HG02610 (cell line): ENCODE measurements around the gene MZT2A.
A peak's percentile ranks its signal among the peaks of the same experiment; 100 is the strongest.
"Not testable (repeated sequence)": the region's sequence is repeated elsewhere in the genome, so short reads cannot be mapped to it uniquely, and the experiment has no call there.

ENCODE experiments used
- ATAC-seq: cut with Tn5 transposase; IDR thresholded peaks from one replicate; pipeline ENCODE4 v1.9.1; 2021; ENCODE audit warnings: mild to moderate bottlenecking, moderate library complexity; ENCODE audit not compliant: unreplicated experiment

MZT2A gene

DNA sequence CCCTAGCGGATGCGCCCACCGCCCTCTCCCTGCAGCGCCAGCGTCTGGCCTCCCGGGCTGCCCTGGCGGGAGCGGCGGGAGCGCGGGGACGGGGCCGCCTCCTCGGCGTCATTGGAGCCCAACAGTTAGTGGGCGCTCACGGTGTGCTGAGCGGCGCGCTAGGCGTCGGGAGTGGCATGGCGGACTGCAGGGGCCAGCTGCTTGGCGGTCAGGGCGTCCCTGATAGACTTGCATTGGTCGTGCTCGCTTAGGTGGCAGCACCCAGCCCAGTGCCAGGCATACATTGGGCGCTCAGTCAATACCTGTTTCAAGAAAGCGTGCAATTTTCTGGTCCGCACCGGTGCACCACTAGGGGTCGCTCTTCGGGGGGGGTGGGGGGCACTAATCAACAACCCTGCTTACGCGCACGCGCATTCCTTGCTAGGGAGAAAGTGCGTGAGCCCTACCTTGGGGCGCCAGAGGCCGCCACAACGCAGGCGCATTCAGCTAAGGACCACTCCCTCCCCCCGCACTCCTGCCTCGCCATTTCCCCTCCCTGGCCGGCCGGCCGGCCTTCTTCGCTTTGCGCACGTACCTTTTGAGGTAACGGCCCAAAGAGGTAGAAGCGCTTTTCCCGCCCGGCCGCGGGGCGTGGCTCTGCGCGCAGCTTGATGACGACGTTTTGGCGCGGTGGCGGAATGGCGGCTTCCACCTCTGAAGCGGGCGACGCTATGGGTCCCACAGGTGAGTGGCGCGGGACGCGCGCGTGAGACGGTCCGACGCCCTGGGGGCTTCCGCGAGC is 411 bp upstream of the MZT2A start:
- peak; percentile 76 for ATAC-seq

DNA sequence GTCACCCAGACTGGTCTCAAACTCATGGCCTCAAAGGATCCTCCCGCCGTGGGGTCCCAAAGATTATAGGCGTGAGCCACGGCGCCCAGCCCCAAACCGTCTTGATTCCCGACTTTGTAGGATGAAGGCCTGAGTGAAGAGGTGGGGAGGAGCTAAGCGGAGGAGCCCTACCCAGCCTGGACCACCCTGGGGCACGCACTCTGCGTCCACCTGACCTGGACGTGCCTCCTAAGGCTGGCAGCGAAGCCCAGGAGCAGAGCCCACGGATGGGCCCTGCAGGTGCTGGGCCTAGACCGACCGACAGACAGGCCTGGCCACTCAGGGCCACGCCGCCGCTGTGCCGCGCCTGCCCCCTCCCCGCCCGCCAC is 744 bp downstream of the MZT2A start:
- ATAC-seq, result not testable (repeated sequence)

DNA sequence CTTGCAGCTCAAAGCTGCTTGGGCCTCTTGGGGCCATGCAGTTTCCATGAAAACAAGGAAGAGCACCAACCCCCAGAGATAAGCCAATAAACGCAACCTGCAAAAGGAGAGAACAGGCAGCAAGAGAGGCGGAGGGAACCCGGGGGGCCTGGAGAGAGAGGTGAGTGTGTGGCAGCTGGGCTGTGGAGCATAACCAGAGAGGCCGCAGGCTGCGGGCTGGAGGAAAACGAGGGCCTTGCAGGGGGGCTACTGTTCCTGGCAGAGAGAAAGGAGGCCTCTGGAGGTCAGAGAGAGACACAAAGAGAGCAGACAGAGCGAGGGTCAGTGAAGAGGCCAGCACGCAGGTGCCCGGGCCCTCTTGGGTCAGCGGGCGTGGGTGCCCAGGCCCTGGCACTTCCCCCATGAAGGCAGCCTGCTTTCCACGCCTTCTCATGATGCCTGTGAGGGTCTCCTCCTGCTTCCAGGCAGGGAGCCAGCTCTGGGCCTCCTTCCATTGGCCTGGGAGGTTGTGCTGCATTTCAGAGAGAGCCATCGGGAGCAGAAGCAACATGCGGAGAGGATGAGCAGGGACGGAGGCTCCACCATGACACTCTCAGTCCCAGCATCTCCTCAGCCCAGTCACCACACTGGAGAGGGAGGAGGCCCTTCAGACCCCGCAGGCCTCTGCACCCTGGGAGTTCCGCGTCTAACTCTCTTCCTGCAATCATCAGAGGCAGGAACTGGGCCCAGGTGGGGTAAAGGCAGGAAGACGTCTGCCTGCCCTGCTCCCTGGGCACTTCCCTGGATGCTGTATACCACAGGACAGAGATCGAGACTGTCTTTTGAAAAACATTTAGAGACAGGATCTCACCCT is 1.4 kb downstream of the MZT2A start:
- ATAC-seq, result not testable (repeated sequence)

DNA sequence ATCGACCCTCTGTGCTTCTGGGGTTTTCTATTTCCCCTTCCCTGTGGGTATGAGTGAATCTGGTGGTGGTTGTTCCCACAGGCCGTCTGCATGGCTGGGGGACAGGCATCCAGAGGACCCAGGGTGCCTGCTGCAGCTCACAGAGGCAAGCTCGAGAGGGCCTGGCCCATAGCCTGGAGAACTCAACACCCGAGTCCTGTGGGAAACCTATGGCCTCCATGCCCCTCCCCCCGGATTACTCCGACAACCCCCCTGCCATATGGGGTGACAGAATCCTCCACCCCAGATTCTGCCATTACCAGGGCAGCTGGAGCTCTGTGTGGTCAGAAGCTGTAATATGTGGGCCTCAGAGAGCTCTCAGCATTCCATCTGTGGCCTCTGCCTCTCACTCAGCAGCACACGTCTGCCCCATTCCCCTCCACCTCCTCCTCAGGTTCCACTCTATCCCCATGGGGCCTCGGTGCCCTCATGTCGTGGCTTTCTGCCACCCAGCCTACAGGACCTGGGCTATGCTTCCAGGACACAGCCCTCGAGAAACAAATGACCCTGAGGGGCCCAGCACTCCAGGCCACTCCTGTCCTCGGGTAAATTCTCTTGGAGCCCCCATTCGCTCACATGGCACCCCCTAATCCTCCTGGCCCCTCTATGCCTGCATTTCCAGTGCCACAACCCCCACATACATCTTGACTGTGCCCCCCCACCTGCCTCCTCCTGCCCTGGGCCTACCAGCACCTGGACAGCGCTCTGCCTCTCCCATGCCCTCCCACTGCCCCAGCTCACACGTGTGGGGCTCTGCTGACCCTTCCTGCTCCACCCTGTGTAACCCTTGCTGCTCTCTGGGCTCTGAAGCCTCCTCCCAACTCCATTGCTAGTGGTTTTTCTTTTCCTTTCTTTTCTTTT is 3.6 kb downstream of the MZT2A start:
- no peak for ATAC-seq

DNA sequence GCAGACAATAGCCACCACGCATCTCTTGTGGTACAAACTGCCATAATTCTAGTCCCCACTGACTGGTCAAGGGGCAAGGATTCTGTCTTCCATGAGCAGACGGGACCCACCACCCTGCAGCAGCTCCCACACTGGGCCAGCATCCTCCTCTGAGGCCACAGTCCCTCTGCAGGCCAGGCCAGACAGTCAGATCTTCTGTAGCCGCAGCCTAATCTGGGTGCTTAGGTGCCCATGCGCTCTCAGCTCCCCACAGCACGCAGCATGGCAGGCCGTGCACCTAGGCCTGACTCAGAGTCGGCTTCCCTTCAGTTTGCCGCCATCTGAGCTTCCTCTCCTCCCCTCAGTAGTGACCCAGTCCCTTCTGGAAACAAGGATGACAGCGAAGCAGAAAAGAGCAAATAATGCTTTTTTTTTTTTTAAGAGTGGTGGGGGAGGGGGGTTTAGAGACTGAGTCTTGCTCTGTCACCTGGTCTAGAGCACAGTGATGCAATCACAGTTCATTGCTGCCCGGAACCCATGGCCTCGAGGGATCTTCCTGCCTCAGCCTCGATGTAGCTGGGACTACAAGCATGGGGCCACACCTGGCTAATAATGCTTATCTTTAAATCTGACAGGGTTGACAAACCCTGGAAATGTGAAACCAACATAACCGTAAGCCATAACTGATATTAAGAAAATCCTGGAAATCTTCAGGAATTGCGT is 5.8 kb downstream of the MZT2A start:
- ATAC-seq, result not testable (repeated sequence)

DNA sequence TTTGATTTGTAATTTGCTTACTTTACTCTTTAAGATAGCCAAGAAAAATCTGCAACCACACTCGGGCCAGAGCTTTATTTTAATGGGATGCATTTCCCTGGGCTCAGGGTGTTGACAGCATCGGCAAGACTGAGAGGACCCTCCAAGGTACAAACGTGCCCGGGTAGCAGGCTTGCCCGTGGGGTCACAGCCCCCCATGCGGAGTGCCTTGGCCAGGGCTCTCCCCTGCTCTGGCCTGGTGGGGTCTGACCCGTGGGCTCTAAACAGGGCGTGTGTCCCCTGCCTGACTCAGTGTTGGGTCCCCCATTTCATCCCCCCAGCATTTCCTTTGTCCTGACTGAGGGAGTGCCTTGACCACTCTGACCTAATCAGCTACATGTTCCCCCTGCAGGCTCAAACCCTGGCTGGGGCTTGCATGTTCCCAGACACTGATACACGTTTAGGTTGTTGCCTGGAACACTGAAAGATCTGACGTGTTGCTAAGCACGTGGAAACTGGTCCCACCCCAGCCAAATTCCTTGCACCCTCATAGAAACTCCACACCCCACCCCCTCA is 7.2 kb downstream of the MZT2A start:
- not testable (repeated sequence) for ATAC-seq

DNA sequence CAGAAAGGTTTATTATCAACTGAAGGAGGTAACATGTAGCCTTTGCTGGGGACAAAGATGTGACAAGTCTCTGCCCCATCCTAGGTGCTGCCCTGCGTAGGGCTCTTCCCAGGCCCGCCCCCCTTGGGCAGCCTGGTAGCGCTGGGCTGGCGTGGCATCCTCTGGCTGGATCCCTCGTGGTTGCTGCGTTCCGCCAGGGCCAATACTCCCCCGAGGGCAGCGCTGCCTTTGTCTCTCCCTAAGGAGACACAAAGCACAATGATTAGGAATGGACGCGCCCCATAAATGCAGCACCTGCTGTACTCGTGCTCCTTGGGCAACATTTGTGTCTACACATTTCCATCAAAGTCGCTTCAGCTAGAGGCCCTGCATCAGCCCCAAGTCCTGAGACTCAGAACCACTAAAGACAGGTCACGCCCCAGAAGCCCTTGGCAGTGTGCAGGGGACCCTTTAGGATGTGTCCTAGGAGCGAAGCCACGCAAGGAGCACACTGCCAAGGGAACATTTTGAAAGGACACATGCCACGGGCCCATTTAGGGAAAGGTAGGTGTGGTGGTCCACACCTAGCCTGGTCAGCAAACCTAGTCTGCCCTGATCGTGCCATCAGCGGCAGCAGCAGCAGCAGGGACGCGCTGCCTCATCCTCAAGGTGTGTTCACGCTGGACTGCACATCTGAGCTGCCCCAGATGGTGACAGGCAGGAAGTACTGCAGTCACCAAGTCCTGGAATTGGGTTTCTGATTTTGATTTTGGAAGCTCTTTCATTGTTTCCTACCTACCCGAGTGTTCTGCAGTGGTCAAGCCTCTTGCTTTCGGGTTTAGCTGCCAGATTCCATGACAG is 8.0 kb downstream of the MZT2A start:
- not testable (repeated sequence) for ATAC-seq

DNA sequence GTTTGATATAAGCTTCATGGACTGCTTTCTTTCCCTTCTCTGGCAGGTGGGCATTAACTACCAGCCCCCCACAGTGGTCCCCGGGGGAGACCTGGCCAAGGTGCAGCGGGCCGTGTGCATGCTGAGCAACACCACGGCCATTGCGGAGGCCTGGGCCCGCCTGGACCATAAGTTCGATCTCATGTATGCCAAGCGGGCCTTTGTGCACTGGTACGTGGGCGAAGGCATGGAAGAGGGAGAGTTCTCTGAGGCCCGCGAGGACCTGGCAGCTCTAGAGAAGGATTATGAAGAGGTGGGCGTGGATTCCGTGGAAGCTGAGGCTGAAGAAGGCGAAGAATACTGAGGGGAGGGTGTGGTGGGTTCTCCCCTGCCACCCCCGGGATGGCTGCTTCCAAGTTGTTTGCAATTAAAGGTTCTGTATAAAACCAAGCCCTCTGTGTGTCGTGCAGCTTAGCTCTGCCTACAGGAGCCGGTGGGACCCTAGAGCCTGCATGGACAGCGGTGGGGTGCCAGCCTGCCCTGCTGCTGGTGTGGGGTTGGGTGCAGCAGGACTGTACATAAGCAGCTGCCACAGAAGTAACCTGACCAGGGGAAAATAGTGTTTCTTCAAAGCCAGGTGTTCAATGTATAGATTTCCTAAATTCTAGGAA is 9.6 kb downstream of the MZT2A start:
- ATAC-seq, result not testable (repeated sequence)

DNA sequence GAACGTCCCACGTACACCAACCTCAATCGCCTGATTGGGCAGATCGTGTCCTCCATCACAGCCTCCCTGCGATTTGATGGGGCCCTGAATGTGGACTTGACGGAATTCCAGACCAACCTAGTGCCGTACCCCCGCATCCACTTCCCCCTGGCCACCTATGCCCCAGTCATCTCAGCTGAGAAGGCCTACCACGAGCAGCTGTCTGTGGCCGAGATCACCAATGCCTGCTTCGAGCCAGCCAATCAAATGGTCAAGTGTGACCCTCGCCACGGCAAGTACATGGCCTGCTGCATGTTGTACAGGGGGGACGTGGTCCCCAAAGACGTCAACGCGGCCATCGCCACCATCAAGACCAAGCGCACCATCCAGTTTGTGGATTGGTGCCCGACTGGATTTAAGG is 11.8 kb downstream of the MZT2A start:
- ATAC-seq, result not testable (repeated sequence)

DNA sequence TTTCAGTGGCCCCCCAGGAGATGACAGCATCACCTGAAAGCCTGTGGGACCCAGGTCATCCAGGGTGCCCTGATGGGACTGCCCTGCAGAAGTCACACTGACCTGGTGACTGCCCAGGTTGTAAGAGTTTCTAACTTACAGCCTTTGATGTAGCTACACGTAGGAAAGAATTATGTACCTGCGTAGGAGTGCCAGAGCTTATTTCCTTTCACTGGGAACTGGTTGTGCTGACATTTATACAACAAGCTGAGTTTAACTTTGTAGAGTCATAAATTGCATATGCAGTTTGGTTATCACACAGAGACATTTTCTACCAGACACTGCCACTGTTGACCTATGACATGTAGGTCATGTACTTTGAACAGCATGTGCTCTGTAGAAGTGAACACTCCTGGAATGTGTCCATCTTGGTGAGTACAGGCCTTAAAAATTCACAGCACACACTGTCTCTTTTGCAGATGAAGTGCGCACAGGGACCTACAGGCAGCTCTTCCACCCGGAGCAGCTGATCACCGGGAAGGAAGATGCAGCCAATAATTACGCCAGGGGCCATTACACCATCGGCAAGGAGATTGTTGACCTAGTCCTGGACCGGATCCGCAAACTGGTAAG is 13.2 kb downstream of the MZT2A start:
- not testable (repeated sequence) for ATAC-seq

DNA sequence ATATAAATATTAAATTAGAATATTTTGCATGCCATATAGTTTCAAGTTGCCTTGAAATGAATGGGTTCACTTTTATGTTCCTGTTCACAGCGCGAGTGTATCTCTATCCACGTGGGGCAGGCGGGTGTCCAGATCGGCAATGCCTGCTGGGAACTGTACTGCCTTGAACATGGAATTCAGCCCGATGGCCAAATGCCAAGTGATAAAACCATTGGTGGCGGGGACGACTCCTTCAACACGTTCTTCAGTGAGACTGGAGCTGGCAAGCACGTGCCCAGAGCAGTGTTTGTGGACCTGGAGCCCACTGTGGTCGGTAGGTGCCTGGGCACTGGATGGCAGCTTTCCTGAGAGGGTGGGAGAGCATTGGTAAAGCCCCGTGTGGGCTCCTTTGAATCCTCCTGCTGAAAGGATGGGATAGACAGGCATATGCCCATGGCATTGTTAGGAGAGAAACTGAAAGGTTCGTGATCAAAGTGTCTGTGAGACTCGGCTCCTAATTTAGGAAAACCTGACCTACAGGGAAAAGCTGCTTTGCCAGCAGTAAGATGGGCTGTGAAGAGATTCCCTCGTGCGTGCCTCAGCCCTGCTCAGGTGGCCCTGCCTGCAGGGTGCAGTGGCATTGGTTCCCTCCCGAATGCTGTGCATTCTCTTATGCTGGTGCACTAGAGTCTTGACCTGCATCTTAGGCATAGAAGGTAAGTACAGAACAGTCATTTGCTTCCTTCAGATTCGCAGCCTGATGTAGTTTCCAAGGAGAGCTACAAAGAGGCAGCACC is 13.9 kb downstream of the MZT2A start:
- not testable (repeated sequence) for ATAC-seq

DNA sequence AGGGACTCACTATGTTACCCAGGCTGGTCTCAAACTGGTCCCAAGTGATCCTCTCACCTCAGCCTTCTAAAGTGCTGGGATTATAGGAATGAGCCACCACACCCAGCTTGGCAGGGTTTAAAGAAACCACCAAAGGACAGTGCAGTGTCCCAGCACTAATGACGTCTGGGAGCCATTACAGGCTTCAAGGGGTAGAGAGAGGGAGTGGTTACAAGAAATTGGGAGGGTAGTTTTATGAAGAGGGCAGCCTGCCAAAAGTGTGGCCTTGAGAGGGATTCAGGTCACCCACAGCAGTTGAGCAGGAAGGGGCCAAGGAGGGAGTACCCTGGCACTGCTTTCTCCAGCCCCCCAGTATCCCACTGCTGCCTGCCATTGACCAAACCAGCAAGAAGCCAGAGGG is 15.0 kb downstream of the MZT2A start:
- ATAC-seq, result not testable (repeated sequence)

DNA sequence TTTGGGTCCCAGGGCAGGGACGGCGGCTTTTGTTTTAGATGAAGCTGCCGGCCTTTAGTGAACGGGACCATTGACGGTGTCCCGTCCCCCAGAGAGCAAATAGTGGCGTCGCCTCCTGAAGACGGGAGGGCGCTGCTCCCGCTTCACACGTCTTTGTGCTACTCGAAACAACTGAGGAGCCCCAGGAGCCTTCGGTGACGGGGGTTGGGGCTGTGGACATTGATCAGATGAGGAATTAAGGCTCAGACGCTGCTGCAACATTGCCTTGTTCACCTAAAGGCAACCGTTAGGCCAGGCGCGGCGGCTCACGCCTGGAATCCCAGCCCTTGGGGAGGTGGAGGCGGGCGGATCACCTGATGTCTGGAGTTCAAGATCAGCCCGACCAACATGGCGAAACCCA is 15.8 kb downstream of the MZT2A start:
- ATAC-seq, result not testable (repeated sequence)

DNA sequence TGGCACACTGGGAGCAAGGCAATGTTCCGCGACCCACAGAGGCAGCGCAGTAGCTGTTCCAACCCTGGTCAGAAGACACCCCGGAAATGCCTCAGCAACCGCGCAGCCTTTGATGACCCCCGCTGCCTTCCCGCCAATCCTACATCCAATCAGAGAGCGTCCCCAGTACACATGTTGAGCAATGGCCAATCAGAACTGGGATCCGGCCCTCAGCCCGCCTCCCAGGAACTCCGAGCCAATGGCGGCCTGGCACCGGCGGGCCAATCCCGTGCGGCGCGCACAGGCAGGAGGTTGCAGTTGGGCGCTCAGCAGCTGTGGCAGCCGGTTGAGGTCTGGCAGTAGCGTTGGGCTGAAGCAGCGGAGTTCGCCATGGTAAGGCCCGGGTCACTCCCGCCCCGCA is 16.4 kb downstream of the MZT2A start, which contains the start of gene TUBA3D:
TSS of gene TUBA3D (plus strand) at position 289 of the 400 bp plus-strand sequence. CDS start at position 370, 81 bp downstream.
- ATAC-seq, result no peak

DNA sequence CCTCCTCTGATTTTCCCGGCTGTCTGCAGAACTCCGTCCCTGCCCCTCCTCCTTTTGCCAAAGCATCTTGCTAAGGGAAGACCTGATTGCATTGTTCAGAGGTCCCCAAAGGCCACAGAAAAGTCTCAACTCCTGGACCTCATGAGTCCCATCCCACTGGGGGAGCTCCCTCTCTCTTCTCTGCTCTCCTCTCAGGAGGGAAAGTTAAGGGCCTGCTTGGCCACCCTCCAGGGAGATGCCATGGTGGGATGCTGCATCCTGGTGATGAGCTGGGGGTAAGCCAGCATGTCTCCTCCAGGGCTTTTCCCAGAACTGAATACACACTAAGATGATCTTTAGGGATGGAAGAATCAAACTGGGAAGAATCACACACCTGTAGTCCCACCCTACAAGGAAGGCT is 18.9 kb downstream of the MZT2A start:
- not testable (repeated sequence) for ATAC-seq

DNA sequence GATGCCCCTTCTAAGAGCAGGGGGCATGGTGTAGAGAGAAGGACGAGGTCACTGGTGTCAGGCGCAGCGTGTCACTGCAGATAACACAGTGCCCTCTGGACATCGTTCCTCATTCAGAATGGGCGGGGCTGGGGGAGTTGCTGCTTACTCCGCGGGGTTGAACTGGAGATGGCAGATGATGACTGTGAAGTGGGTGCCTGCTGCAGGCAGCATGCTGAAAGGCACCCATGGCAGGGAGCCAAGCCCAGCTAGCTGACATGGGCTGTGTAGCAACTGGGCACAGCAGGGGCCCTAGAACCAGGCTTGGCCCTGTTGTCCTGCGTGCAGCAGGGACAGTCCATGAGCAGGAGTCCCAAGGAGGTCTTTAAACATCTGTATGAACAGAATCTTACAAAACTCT is 20.6 kb downstream of the MZT2A start:
- ATAC-seq, result not testable (repeated sequence)

DNA sequence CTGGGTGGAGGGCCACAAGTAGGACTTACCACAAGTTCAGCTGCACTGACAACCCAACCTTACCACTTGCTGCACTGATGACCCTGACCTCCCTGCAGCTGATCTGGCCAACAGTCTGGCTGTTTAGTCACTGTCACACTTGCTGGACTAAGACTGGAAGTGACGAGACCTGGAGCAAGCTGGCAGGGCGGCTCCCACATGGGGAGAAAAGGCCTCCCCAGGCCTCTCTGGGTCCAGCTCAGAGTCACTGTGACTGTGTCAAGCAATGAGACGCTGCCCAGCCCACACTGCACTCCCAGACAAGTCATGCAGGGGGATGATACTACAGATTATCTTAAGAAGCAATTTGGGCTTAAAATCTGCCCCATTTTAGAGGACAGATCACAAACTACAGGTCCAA is 21.3 kb downstream of the MZT2A start:
- ATAC-seq, result not testable (repeated sequence)
